ENCODE results near the gene MORN4.

MORN4 gene

GRCh38 chr10:97623277-97623676 lies 10.0 kb downstream of the MORN4 start:
- ATAC-seq (no peak), DNase-seq (no peak)
- H3K27ac Mint-ChIP-seq = no peak overlapping the region
- no peaks in the 10 kb centered on the region for H3K9me3 Mint-ChIP-seq
- no peak overlapping the region for H3K4me3 Mint-ChIP-seq
- no peaks in the 10 kb centered on the region for H3K27me3 Mint-ChIP-seq
- no peaks in the 10 kb centered on the region for H3K4me1 Mint-ChIP-seq

GRCh38 chr10:97618733-97619132 lies 14.6 kb downstream of the MORN4 start:
- no peak for DNase-seq
- no peak for ATAC-seq
- H3K4me3 Mint-ChIP-seq = no peak overlapping the region
- H3K27ac Mint-ChIP-seq = peak overlapping the region in 1 of 2 donors; percentile 67
- no peaks in the 10 kb centered on the region for H3K9me3 Mint-ChIP-seq
- no peaks in the 10 kb centered on the region for H3K27me3 Mint-ChIP-seq
- H3K4me1 Mint-ChIP-seq = no peaks in the 10 kb centered on the region

DNA sequence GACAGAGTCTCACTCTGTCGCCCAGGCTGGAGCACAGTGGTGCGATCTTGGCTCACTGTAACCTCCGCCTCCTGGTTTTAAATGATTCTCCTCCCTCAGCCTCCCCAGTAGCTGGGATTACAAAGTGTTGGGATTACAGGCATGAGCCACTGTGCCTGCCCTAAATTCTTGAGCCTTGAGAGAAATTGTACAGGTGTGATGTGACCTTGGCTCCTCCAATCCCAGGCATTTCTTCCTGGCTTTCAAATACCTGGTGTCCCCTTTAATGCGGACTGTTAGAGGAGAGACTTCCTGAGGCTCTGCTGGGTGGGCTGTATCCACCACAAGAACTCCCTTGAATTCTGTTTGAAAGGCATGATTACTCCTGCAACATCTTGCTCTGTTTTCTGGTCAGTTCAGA lies 15.0 kb downstream of the MORN4 start:
- ATAC-seq (no peak), DNase-seq (no peak)
- Mint-ChIP-seq H3K4me1 (no peaks in the 10 kb centered on the region), H3K9me3 (no peaks in the 10 kb centered on the region), H3K4me3 (no peak overlapping the region), H3K27me3 (no peaks in the 10 kb centered on the region), H3K27ac (peak overlapping the region in 1 of 2 donors; percentile 67)

DNA sequence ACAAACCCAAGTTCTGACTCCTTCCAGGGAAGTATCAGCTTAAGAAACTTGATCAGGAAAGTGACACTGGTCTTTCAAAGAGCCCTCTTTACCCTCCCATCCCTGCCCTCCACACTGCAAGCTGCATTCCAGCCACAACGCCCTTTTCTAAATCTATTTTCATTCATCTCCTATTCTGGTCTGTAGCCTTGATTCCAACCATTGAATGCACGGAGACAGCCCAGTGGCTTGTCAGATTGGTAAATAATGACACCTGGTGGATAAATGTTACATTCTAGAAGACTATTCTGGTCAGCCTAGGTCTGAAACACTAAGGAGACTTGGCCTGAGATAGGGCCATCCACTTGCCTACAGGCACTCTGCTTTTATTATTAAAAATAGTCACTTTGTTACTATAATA lies 20.9 kb downstream of the MORN4 start:
- ATAC-seq (no peak), DNase-seq (no peak)
- Mint-ChIP-seq H3K27ac (no peak overlapping the region), H3K4me1 (no peaks in the 10 kb centered on the region), H3K4me3 (no peak overlapping the region), H3K9me3 (no peaks in the 10 kb centered on the region), H3K27me3 (peaks cover under 1% of the 10 kb centered on the region)

GRCh38 chr10:97611473-97611872 lies 21.8 kb downstream of the MORN4 start:
- Mint-ChIP-seq H3K4me1 (no peaks in the 10 kb centered on the region), H3K4me3 (no peak overlapping the region), H3K9me3 (no peaks in the 10 kb centered on the region), H3K27ac (peak overlapping the region in 1 of 2 donors; percentile 19), H3K27me3 (peaks cover 8% of the 10 kb centered on the region)
- ATAC-seq = no peak
- no peak for DNase-seq

DNA sequence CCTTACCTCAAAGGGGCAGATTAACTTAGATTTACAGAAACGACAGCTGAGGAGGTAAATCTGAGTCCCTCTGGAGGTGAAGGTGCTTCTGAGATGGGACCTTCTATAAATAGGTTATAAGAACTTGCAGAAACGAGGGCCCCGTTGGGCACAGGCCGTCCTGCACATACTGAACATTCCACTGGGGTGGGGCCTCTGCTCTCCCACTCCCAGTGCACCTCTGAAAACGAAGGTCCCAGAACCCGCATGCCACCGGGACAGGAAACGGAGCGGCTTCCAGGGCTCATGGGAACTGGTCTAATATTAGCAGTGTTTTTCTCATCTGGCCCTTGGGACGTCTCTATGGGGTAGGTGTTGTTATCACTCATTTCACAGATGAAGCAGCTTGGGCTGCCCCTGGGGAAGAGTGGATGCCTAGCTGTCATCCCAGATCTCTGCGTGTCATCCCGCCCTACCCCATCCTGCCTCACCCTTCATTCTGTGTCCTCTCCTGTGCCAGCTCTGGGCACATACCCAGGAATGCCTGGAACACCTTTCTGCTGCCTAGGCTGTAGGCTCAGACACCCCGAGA lies 24.2 kb downstream of the MORN4 start:
- Mint-ChIP-seq H3K9me3 (no peaks in the 10 kb centered on the region), H3K4me1 (no peaks in the 10 kb centered on the region), H3K27me3 (peaks cover 8% of the 10 kb centered on the region), H3K4me3 (no peak overlapping the region), H3K27ac (no peak overlapping the region)
- no peak for ATAC-seq
- no peak for DNase-seq

DNA sequence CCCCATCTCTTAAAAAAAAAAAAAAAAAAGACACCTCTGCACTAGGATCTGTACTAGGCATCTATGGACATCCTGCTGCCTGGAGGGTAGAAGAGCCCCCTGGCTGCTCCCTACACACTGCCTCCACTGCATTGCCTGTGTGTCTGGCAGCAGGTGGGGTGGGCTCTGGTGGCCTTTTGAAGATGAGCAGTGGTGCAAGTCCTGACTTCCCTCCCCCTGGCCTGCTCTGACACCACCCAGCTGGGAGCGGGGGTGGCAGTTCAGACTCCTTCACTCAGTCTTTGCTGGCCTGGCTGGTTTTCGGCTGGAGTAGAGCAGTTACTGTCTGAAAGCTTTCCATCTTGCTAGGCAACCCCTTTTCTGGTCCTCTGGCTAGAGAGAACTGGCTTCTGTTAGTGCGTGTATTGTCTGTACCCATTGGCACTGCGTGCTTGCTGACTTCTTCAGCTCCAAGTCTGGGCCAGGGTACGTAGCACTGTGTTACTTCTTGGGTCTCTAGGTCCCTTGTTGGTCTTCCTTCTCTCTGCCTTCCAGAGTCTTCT lies 26.1 kb downstream of the MORN4 start:
- Mint-ChIP-seq H3K9me3 (no peaks in the 10 kb centered on the region), H3K4me1 (no peaks in the 10 kb centered on the region), H3K27ac (no peak overlapping the region), H3K27me3 (peaks cover 8% of the 10 kb centered on the region), H3K4me3 (no peak overlapping the region)
- ATAC-seq (no peak), DNase-seq (no peak)

- Mint-ChIP-seq H3K27me3 (no peaks in the 10 kb centered on the region), H3K4me1 (no peaks in the 10 kb centered on the region), H3K9me3 (no peaks in the 10 kb centered on the region), H3K4me3 (no peak overlapping the region), H3K27ac (no peak overlapping the region)
- ATAC-seq (no peak), DNase-seq (no peak)
These were observed 31.8 kb downstream of the MORN4 start for GRCh38 chr10:97601268-97602215.

- Mint-ChIP-seq H3K9me3 (no peaks in the 10 kb centered on the region), H3K4me3 (no peak overlapping the region), H3K27ac (no peak overlapping the region), H3K4me1 (no peaks in the 10 kb centered on the region), H3K27me3 (no peaks in the 10 kb centered on the region)
- DNase-seq = no peak
- ATAC-seq = no peak
These were observed 32.7 kb downstream of the MORN4 start for GRCh38 chr10:97600616-97601015.

DNA sequence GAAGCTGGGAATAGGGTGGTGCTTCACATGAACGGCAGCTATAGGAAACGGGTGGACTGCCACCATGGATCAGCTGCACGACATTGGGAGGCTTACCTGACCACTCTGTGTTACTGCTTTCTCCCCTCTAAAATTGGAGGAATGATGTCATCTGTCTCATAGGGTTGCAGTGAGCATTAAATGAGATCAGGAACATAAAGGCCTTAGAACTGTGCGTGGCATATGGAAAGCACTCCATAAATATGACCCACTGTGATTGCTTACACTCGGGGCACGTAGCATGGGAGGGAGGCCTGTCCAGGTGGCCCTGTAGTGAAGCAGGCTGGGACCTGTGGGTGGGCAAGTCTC lies 34.1 kb downstream of the MORN4 start:
- no peak overlapping the region for H3K27ac Mint-ChIP-seq
- no peak for ATAC-seq
- H3K27me3 Mint-ChIP-seq = no peaks in the 10 kb centered on the region

GRCh38 chr10:97598407-97599271 lies 34.7 kb downstream of the MORN4 start:
- DNase-seq (no peak), ATAC-seq (no peak)
- Mint-ChIP-seq H3K4me3 (no peak overlapping the region), H3K4me1 (no peaks in the 10 kb centered on the region), H3K27me3 (no peaks in the 10 kb centered on the region), H3K27ac (no peak overlapping the region), H3K9me3 (no peaks in the 10 kb centered on the region)

More for the DNA sequence above, 34.1 kb downstream of the MORN4 start:
- DNase-seq = no peak
- no peaks in the 10 kb centered on the region for H3K4me1 Mint-ChIP-seq
- no peak overlapping the region for H3K4me3 Mint-ChIP-seq
- H3K9me3 Mint-ChIP-seq = no peaks in the 10 kb centered on the region

DNA sequence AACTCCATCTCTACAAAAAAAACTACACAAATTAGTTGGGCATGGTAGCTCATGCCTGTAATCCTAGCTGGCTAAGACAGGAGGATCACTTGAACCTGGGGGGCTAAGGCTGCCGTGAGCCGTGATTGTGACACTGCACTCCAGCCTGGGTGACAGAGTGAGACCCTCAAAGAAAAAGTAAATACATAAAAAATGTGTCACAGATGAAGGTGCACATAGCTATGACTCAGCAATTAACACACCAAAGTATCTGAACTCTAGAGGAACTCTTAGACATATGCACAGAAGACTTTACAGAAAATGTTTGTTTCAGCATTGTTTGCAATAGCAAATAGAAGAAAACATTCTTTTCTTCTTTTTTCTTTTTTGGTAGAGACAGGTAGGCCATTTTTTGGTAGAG lies 35.5 kb downstream of the MORN4 start:
- Mint-ChIP-seq H3K27ac (no peak overlapping the region), H3K9me3 (no peaks in the 10 kb centered on the region), H3K4me1 (no peaks in the 10 kb centered on the region), H3K4me3 (no peak overlapping the region), H3K27me3 (no peaks in the 10 kb centered on the region)
- ATAC-seq (no peak), DNase-seq (no peak)

DNA sequence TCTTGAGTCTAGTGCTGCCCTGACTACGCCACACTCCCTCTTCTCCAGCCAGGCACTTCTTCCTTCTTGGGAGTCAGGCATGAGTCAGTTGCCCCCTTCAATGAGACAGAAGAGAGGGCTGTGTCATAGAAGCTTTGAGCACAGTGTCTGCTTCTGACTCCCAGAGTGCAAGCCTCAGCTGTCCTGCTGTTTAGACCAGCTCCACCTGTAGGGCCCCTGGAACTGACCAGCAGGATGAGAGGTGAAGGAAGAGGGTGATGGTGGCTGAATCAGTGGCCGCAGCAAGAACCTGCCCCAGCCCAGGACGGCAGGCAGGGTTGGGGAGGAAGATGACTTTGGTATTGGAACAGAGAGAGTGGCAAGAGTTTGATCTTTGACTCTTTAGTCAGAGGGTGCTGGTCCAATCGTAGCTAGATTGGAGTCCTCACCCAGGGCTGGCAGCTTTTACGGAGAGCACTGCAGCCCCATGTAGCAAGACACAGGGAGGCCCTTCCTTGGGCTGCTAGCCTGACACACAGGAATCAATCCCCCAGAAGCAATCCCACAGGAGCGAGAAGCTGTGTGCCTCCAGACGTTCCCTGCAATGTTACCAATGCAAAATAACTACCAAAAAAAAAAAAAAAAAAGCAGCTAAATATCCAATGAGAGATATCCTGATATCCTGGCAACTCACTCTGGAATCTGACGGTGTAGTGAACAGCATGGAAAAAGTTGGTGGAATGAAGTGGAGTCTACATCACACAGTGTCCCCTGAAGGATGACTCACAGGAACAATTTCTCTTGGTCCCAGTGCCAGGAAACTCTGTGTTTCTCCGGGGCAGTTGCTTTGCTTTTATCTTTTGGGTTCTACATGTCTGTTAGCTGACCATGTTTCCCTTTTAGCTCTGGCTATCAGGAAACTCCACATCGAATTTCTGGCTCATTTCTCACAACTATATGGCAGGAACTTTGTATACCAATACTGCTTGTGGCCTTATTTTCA lies 36.9 kb downstream of the MORN4 start:
- H3K9me3 Mint-ChIP-seq = no peaks in the 10 kb centered on the region
- no peak overlapping the region for H3K27ac Mint-ChIP-seq
- H3K4me1 Mint-ChIP-seq = no peaks in the 10 kb centered on the region
- no peaks in the 10 kb centered on the region for H3K27me3 Mint-ChIP-seq
- ATAC-seq (no peak), DNase-seq (no peak)
- H3K4me3 Mint-ChIP-seq = no peak overlapping the region

- Mint-ChIP-seq H3K9me3 (no peaks in the 10 kb centered on the region), H3K27me3 (no peaks in the 10 kb centered on the region), H3K27ac (no peak overlapping the region), H3K4me3 (no peak overlapping the region), H3K4me1 (peaks cover 9% of the 10 kb centered on the region)
- ATAC-seq (no peak), DNase-seq (no peak)
These were observed 39.9 kb downstream of the MORN4 start for GRCh38 chr10:97593421-97593820.
